ENCODE data around the gene UBA5. TPM values are rescaled to one million over a fixed set of nuclear protein-coding genes. Genes with fewer than 3 reads are reported as not detected.

The UBA5 gene
- total RNA-seq, 1 experiment from 2014 or later = 59.9 TPM

DNA sequence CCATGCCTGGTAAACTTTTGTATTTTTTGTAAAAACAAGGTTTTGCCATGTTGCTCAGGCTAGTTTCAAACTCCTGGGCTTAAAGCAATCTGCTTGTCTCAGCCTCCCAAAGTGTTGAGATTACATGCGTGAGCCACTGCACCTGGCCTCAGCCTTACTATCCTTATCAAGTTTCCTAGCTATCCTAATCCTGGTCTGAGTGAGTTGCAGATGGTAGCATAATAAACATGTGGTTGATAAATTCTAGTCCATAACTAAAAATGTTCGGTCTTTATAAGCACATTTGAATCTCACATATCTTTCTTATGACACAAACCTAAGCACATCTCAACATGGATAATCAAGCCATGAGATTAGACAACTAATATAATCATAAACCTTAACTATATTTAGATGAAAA is 43.6 kb downstream of the UBA5 start:
- no peak overlapping the region for H3K4me3 ChIP-seq (ENCODE audit: low read length)
- no peak for DNase-seq
- peaks cover 42% of the 10 kb centered on the region; the same call in 1 of the 2 replicates for H3K36me3 ChIP-seq (ENCODE audit: insufficient read depth, low read length)
- no peaks in the 10 kb centered on the region for H3K9me3 ChIP-seq (ENCODE audit: low read length)
- no peaks in the 10 kb centered on the region; the same call in 1 of the 2 replicates for H3K79me2 ChIP-seq (ENCODE audit: low read length)
- H3K9ac ChIP-seq (ENCODE audit: low read length) = no peak overlapping the region
- no peaks in the 10 kb centered on the region for H3K4me1 ChIP-seq (ENCODE audit: low read length)
- no peak overlapping the region for H3K27ac ChIP-seq (ENCODE audit: low read length)
- H3K4me2 ChIP-seq (ENCODE audit: low read depth, low read length, poor library complexity, severe bottlenecking) = no peak overlapping the region
- no peaks in the 10 kb centered on the region for H4K20me1 ChIP-seq (ENCODE audit: insufficient read depth, low read depth, low read length)
- H3K9me2 ChIP-seq (replicated peaks; ENCODE audit: insufficient read depth, low read length) = no peaks in the 10 kb centered on the region
- H2AFZ ChIP-seq (ENCODE audit: low read length) = no peak overlapping the region
- H3K27me3 ChIP-seq (ENCODE audit: low read length) = no peaks in the 10 kb centered on the region

DNA sequence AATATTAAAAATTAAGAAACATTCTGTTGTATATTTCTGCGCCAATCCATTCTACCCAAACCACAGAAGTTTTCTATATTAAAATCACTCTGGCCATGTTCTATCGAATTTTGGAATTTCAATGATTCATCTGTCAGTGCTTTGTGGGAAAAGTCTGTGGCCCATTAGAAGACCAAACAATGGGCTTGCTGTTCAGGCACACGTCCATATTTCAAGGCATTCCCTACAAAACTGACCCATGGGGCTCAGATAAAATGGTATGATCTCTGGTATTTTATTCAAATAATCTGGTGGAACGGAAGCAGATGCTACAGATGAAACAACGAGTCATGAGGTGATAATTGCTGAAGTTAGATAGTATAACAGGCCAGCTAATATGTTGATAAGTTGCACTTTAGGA is 49.6 kb downstream of the UBA5 start:
- H3K4me1 ChIP-seq (ENCODE audit: low read length) = no peaks in the 10 kb centered on the region
- no peak overlapping the region for H3K27ac ChIP-seq (ENCODE audit: low read length)
- no peaks in the 10 kb centered on the region for H3K9me2 ChIP-seq (replicated peaks; ENCODE audit: insufficient read depth, low read length)
- H3K36me3 ChIP-seq (ENCODE audit: insufficient read depth, low read length) = peaks cover 31% of the 10 kb centered on the region; the same call in 1 of the 2 replicates
- no peaks in the 10 kb centered on the region for H3K79me2 ChIP-seq (ENCODE audit: low read length)
- no peak overlapping the region for H2AFZ ChIP-seq (ENCODE audit: low read length)
- no peaks in the 10 kb centered on the region for H4K20me1 ChIP-seq (ENCODE audit: insufficient read depth, low read depth, low read length)
- H3K27me3 ChIP-seq (ENCODE audit: low read length) = no peaks in the 10 kb centered on the region
- no peak overlapping the region for H3K4me3 ChIP-seq (ENCODE audit: low read length)
- H3K9me3 ChIP-seq (ENCODE audit: low read length) = no peaks in the 10 kb centered on the region
- H3K4me2 ChIP-seq (ENCODE audit: low read depth, low read length, poor library complexity, severe bottlenecking) = no peak overlapping the region
- no peak overlapping the region for H3K9ac ChIP-seq (ENCODE audit: low read length)
- DNase-seq = no peak

DNA sequence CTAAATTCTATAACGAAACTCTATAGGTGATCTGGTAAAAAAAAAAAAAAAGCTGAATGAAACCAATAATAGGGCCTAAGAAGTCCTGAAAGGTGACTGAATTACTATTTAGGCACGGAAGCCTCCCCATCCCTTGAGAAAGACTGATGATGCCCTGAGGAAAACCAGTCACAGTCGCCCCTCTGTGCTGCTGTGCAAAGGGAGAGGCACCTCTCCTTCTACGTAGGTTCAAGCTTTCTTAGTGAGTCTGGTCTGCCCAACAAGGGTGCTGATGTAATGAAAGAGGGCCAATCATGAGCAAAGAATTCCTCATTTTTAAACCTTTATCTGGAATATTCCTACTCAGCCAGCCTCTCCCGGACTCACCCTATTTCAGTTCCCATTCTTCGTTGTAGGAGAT is 50.2 kb downstream of the UBA5 start:
- DNase-seq = no peak
- Histone ChIP-seq H3K4me3 (ENCODE audit: low read length) (no peak overlapping the region), H4K20me1 (ENCODE audit: insufficient read depth, low read depth, low read length) (no peaks in the 10 kb centered on the region), H3K4me2 (ENCODE audit: low read depth, low read length, poor library complexity, severe bottlenecking) (no peak overlapping the region), H3K36me3 (ENCODE audit: insufficient read depth, low read length) (peaks cover 29% of the 10 kb centered on the region; the same call in 1 of the 2 replicates), H3K79me2 (ENCODE audit: low read length) (no peaks in the 10 kb centered on the region), H3K9me3 (ENCODE audit: low read length) (no peaks in the 10 kb centered on the region), H3K27me3 (ENCODE audit: low read length) (no peaks in the 10 kb centered on the region), H3K9ac (ENCODE audit: low read length) (no peak overlapping the region), H2AFZ (ENCODE audit: low read length) (no peak overlapping the region), H3K27ac (ENCODE audit: low read length) (no peak overlapping the region), H3K9me2 (replicated peaks; ENCODE audit: insufficient read depth, low read length) (no peaks in the 10 kb centered on the region), H3K4me1 (ENCODE audit: low read length) (no peaks in the 10 kb centered on the region)

DNA sequence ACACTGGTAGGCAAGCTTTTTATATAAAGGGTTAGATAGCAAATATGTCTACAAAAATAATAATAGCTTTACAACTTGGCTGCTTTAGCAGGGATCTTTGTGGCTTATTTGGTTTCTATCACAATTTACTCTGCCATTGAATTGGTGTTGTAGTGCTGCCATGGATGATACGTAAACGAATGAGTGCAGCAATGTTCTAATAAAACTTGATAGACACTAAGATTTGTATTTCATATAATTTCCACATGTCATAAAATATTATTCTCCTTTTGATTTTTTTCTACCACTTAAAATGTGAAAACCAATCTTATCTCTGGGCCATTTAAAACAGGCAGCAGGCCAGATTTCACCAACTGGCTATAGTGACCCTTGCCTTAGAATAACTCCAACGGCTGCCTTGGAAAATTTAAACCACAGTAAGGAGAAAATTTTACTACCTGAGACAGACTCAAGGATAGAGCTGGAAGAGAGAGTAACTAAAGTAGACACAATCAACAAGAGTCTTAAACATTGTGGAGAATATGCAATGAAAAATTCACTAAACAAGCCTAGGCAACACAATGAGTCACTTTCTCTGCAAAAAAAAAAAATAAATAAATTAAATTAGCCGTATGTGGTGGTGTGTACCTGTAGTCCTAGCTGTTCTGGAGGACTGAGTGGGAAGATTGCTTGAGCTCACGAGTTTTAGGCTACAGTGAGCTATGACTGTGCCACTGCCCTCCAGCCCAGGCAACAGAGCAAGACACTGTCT is 54.0 kb downstream of the UBA5 start:
- Histone ChIP-seq H3K4me2 (ENCODE audit: low read depth, low read length, poor library complexity, severe bottlenecking) (no peak overlapping the region), H4K20me1 (ENCODE audit: insufficient read depth, low read depth, low read length) (no peaks in the 10 kb centered on the region), H2AFZ (ENCODE audit: low read length) (no peak overlapping the region), H3K9ac (ENCODE audit: low read length) (no peak overlapping the region), H3K79me2 (ENCODE audit: low read length) (peaks cover 3% of the 10 kb centered on the region; the same call in 1 of the 2 replicates), H3K9me2 (replicated peaks; ENCODE audit: insufficient read depth, low read length) (no peaks in the 10 kb centered on the region), H3K4me1 (ENCODE audit: low read length) (no peaks in the 10 kb centered on the region), H3K4me3 (ENCODE audit: low read length) (no peak overlapping the region), H3K27me3 (ENCODE audit: low read length) (no peaks in the 10 kb centered on the region), H3K27ac (ENCODE audit: low read length) (no peak overlapping the region), H3K9me3 (ENCODE audit: low read length) (no peaks in the 10 kb centered on the region), H3K36me3 (ENCODE audit: insufficient read depth, low read length) (peaks cover 31% of the 10 kb centered on the region)
- no peak for DNase-seq

DNA sequence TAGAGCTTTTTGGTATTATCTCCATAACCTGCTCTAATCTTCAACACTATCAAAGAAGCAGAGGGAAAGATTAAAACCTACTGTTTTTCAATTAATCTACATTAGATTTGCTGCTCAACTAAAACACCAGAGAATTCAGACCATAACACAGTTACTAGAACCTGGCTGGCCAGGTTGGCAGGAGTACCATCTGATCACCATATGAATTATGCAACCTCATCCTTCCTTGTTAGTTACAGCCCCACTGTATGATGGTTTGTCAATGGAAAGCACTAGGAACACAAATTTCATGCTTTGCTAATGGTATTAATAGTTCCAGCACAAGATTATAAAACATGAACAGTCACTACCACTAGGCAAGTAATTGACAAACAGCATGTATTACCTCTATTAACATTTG is 56.2 kb downstream of the UBA5 start:
- Histone ChIP-seq H3K9ac (ENCODE audit: low read length) (no peak overlapping the region), H3K27me3 (ENCODE audit: low read length) (no peaks in the 10 kb centered on the region), H2AFZ (ENCODE audit: low read length) (no peak overlapping the region), H3K27ac (ENCODE audit: low read length) (no peak overlapping the region), H3K4me3 (ENCODE audit: low read length) (no peak overlapping the region), H4K20me1 (ENCODE audit: insufficient read depth, low read depth, low read length) (no peaks in the 10 kb centered on the region), H3K9me3 (ENCODE audit: low read length) (no peaks in the 10 kb centered on the region), H3K4me1 (ENCODE audit: low read length) (peaks cover 14% of the 10 kb centered on the region), H3K36me3 (ENCODE audit: insufficient read depth, low read length) (peaks cover 26% of the 10 kb centered on the region), H3K79me2 (ENCODE audit: low read length) (peaks cover 17% of the 10 kb centered on the region), H3K4me2 (ENCODE audit: low read depth, low read length, poor library complexity, severe bottlenecking) (no peak overlapping the region), H3K9me2 (replicated peaks; ENCODE audit: insufficient read depth, low read length) (no peaks in the 10 kb centered on the region)
- DNase-seq = no peak

DNA sequence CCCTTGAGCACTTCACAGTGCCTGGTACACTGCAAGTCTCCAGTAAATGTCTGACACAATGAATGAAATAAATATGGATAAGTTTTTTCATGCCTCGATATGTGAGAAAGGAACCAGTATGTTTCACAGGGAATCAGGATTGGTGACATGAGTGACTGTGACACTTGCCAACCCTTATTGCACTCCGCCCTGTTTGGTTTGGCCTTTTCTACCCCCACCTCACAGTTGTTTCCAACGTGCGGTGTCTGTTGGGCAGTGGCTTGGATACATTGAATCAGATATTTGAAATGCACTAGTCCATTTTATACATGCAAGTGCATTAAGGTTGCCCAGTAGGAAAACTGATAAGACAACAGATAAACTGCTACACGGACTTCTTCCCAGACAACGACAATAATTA is 60.1 kb downstream of the UBA5 start:
- no peak overlapping the region for H3K9ac ChIP-seq (ENCODE audit: low read length)
- no peak for DNase-seq

DNA sequence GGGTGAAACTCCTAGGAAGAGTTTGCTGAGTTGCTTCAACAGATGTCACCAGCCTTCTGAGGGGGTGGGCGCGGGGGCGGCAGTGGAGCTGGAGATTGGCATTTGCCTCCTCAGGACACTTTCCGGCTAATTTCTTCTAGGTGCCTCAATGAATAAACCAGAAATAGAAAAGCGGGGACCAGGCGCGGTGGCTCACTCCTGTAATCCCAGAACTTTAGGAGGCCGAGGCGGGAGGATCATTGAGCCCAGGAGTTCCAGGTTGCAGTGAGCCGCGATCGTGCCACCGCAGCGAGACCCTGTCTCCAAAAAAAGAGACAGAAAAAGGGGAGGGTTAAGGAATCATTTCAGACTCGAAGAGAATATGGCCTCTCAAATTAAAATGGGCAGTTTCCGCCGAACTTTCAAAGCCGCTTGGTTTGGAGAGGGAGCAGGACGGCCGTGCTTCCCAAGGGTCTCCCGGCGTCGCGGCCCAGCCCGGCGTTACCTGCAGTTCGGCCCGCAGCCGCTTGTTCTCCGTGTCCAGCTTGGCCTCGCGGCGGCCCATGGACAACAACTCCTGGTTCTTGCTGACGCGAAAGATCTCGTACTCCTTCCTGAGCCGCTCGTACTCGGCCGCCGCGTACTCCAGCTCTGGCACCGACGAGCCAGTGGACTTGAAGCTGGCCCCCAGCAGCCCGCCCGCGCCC is 61.5 kb downstream of the UBA5 start:
- H3K4me3 ChIP-seq (ENCODE audit: low read length) = peak overlapping the region; percentile 92
- H3K4me1 ChIP-seq (ENCODE audit: low read length) = peaks cover 24% of the 10 kb centered on the region
- H3K9me3 ChIP-seq (ENCODE audit: low read length) = no peaks in the 10 kb centered on the region
- H3K4me2 ChIP-seq (ENCODE audit: low read depth, low read length, poor library complexity, severe bottlenecking) = peak overlapping the region; percentile 76
- no peaks in the 10 kb centered on the region for H4K20me1 ChIP-seq (ENCODE audit: insufficient read depth, low read depth, low read length)
- no peaks in the 10 kb centered on the region for H3K9me2 ChIP-seq (replicated peaks; ENCODE audit: insufficient read depth, low read length)
- no peaks in the 10 kb centered on the region for H3K27me3 ChIP-seq (ENCODE audit: low read length)
- peak overlapping the region; percentile 46; the same call in 1 of the 2 replicates for H3K27ac ChIP-seq (ENCODE audit: low read length)
- peak overlapping the region; percentile 56 for H2AFZ ChIP-seq (ENCODE audit: low read length)
- peaks cover 25% of the 10 kb centered on the region for H3K79me2 ChIP-seq (ENCODE audit: low read length)
- peak overlapping the region; percentile 89 for H3K9ac ChIP-seq (ENCODE audit: low read length)
- no peak for DNase-seq
- H3K36me3 ChIP-seq (ENCODE audit: insufficient read depth, low read length) = peaks cover 5% of the 10 kb centered on the region

More for the DNA sequence above, 60.1 kb downstream of the UBA5 start:
- Histone ChIP-seq H3K27me3 (ENCODE audit: low read length) (no peaks in the 10 kb centered on the region), H3K4me3 (ENCODE audit: low read length) (peak overlapping the region; percentile 12; the same call in 1 of the 2 replicates), H4K20me1 (ENCODE audit: insufficient read depth, low read depth, low read length) (no peaks in the 10 kb centered on the region), H3K27ac (ENCODE audit: low read length) (no peak overlapping the region), H3K4me2 (ENCODE audit: low read depth, low read length, poor library complexity, severe bottlenecking) (peak overlapping the region; percentile 76), H3K4me1 (ENCODE audit: low read length) (peaks cover 24% of the 10 kb centered on the region), H2AFZ (ENCODE audit: low read length) (no peak overlapping the region), H3K9me2 (replicated peaks; ENCODE audit: insufficient read depth, low read length) (no peaks in the 10 kb centered on the region), H3K36me3 (ENCODE audit: insufficient read depth, low read length) (peaks cover 13% of the 10 kb centered on the region), H3K9me3 (ENCODE audit: low read length) (no peaks in the 10 kb centered on the region), H3K79me2 (ENCODE audit: low read length) (peaks cover 25% of the 10 kb centered on the region)
